T-cell (primary cell): ENCODE data around the gene FYN. TPM values are rescaled to one million over a fixed set of nuclear protein-coding genes. Genes with fewer than 3 reads are reported as not detected.
A peak's percentile ranks its signal among the peaks of the same experiment; 100 is the strongest.

ENCODE experiments used
- ATAC-seq, 4 experiments: fragments of 200-7000 bp in 3 of 4; fragments of 150-1000 bp in 1 of 4; cut with Tn5 transposase; replicated peaks in 1 of 4; 1 replicate in 3 of 4; 2 replicates in 1 of 4; pipeline ENCODE4 v1.10.0; 2021; ENCODE audit warnings: moderate library complexity in 3 of 4, mild to moderate bottlenecking in 2 of 4, moderate number of reproducible peaks in 1 of 4
- CTCF ChIA-PET, 2 donors: fragments of 300-600 bp; sonication (Branson Sonifier 250); formaldehyde crosslinking; loops; one replicate each; lab custom pipeline; 2022; ENCODE audit warnings: antibody characterized with exemption in 2 of 2; lab: Charles Lee
- POLR2A ChIA-PET, 2 donors: fragments of 300-600 bp; sonication (Branson Sonifier 250); formaldehyde crosslinking; loops; one replicate each; lab custom pipeline; 2022; ENCODE audit warnings: antibody characterized with exemption in 2 of 2; lab: Charles Lee
- DNase-seq, 35 experiments: peaks; one replicate each; pipeline versions ENCODE4 v3.0.0 to v3.0.0-alpha.2; 2013 to 2023
- H3K27ac ChIP-seq: one replicate; pipeline ENCODE4 v1.5.1; 2013; ENCODE audit warnings: low read length
- H3K27me3 ChIP-seq, 2 experiments: replicated peaks in 1 of 2; 1 replicate in 1 of 2; 2 replicates in 1 of 2; pipeline versions ENCODE4 v1.6.1 to v1.7.0; 2013; ENCODE audit warnings: low read length in 1 of 2, mixed read lengths in 1 of 2; ENCODE audit not compliant: control insufficient read depth in 2 of 2, insufficient read depth in 2 of 2; ENCODE audit errors: extremely low read depth in 1 of 2
- H3K36me3 ChIP-seq, 2 donors: 1 replicate in 1 of 2; 2 replicates in 1 of 2; pipeline versions ENCODE4 v1.6.1 to v1.7.0; 2013; ENCODE audit warnings: low read length in 1 of 2; ENCODE audit not compliant: control insufficient read depth in 2 of 2, insufficient read depth in 1 of 2; ENCODE audit errors: extremely low read depth in 1 of 2
- H3K4me1 ChIP-seq, 2 experiments: 1 replicate in 1 of 2; 2 replicates in 1 of 2; pipeline versions ENCODE4 v1.6.1 to v1.7.0; 2013; ENCODE audit warnings: low read length in 2 of 2, mixed read lengths in 1 of 2; ENCODE audit not compliant: insufficient read depth in 2 of 2, control insufficient read depth in 1 of 2; ENCODE audit errors: extremely low read depth in 1 of 2
- H3K4me3 ChIP-seq, 2 donors: 1 replicate in 1 of 2; 2 replicates in 1 of 2; pipeline versions ENCODE4 v1.5.1 to v1.7.0; 2013; ENCODE audit warnings: mild to moderate bottlenecking in 2 of 2, low read length in 1 of 2, moderate library complexity in 1 of 2; ENCODE audit not compliant: control insufficient read depth in 1 of 2; ENCODE audit errors: extremely low read depth in 1 of 2
- H3K9me3 ChIP-seq: 2 replicates; pipeline ENCODE4 v1.7.0; 2013
- H3K27ac Mint-ChIP-seq, 2 donors: one replicate each; pipeline ENCODE4 v1.8.0; 2020 to 2021; ENCODE audit warnings: mild to moderate bottlenecking in 2 of 2, mixed read lengths in 2 of 2
- H3K27me3 Mint-ChIP-seq, 2 donors: one replicate each; pipeline ENCODE4 v1.8.0; 2021 to 2022; ENCODE audit warnings: mixed read lengths in 2 of 2
- H3K36me3 Mint-ChIP-seq: one replicate; pipeline ENCODE4 v1.8.0; 2021; ENCODE audit warnings: mixed read lengths
- H3K4me1 Mint-ChIP-seq, 3 donors: one replicate each; pipeline ENCODE4 v1.8.0; 2020 to 2022; ENCODE audit warnings: mixed read lengths in 3 of 3, mild to moderate bottlenecking in 1 of 3
- H3K4me3 Mint-ChIP-seq, 3 donors: one replicate each; pipeline ENCODE4 v1.8.0; 2020 to 2022; ENCODE audit warnings: mild to moderate bottlenecking in 3 of 3, mixed read lengths in 3 of 3, moderate library complexity in 3 of 3
- H3K9me3 Mint-ChIP-seq, 3 donors: one replicate each; pipeline ENCODE4 v1.8.0; 2020 to 2022; ENCODE audit warnings: mixed read lengths in 3 of 3
- WGBS: methylation state at CpG from one replicate; pipeline ENCODE4 v1.1.5; 2013; ENCODE audit warnings: missing lambda C conversion rate; ENCODE audit not compliant: insufficient coverage; 5-methylcytosine and 5-hydroxymethylcytosine counted together
- total RNA-seq, 35 experiments: library from RNA in 6 of 35; stranded (reverse) in 6 of 35; fragments of 120-200 nt in 1 of 35; gene quantifications; one replicate each; pipeline versions ENCODE4 v1.2.1 to v1.2.4 and lab custom pipeline; 2013 to 2026

FYN gene
- total RNA-seq, 5 donors from 2014 or later (not counting 1 experiment from before 2014, with no cell fraction given): 466 to 573 (median 534) TPM

GRCh38 chr6:111689946-111690345 is 183.3 kb downstream of the FYN start:
- Histone ChIP-seq H3K27ac (no peak overlapping the region), H3K36me3 (peaks cover 10 to 92% of the 10 kb centered on the region in 2 donors), H3K4me1 (peaks cover 5 to 44% of the 10 kb centered on the region in 2 experiments), H3K4me3 (no peak overlapping the region), H3K9me3 (no peaks in the 10 kb centered on the region), H3K27me3 (no peaks in the 10 kb centered on the region)
- Mint-ChIP-seq H3K4me3 (no peak overlapping the region), H3K27me3 (no peaks in the 10 kb centered on the region), H3K27ac (peak overlapping the region in 1 of 2 donors; percentile 13), H3K36me3 (peaks cover 81% of the 10 kb centered on the region), H3K9me3 (no peaks in the 10 kb centered on the region), H3K4me1 (peaks cover 84 to 88% (median 86%) of the 10 kb centered on the region in 3 donors)
- CTCF ChIA-PET: no interaction called here
- WGBS: 95% methylated on average over 2 of the region's 2 CpGs
- POLR2A ChIA-PET: no interaction called here
- DNase-seq (no peak), ATAC-seq (no peak)

- peaks cover 85 to 89% (median 86%) of the 10 kb centered on the region in 3 donors for H3K4me1 Mint-ChIP-seq
- Histone ChIP-seq H3K9me3 (no peaks in the 10 kb centered on the region), H3K27ac (no peak overlapping the region), H3K27me3 (no peaks in the 10 kb centered on the region), H3K4me3 (no peak overlapping the region), H3K4me1 (peaks cover 6 to 46% of the 10 kb centered on the region in 2 experiments), H3K36me3 (peaks cover 10 to 93% of the 10 kb centered on the region in 2 donors)
- no peak for ATAC-seq
- H3K36me3 Mint-ChIP-seq: peaks cover 81% of the 10 kb centered on the region
- no peak for DNase-seq
- WGBS: no CpG with 5 or more reads among the region's 1 CpG
- no peaks in the 10 kb centered on the region for H3K27me3 Mint-ChIP-seq
- no peaks in the 10 kb centered on the region for H3K9me3 Mint-ChIP-seq
- POLR2A ChIA-PET: no interaction called here
- CTCF ChIA-PET: no interaction called here
- peak overlapping the region in 1 of 2 donors; percentile 1 for H3K27ac Mint-ChIP-seq
- H3K4me3 Mint-ChIP-seq: no peak overlapping the region
Measured at GRCh38 chr6:111689419-111689818, 183.8 kb downstream of the FYN start.

GRCh38 chr6:111688331-111688730 is 184.9 kb downstream of the FYN start:
- Mint-ChIP-seq H3K36me3 (peaks cover 81% of the 10 kb centered on the region), H3K4me1 (peaks cover 85 to 89% (median 86%) of the 10 kb centered on the region in 3 donors), H3K9me3 (no peaks in the 10 kb centered on the region), H3K4me3 (no peak overlapping the region), H3K27ac (peak overlapping the region; percentile 12 to 76), H3K27me3 (no peaks in the 10 kb centered on the region)
- H3K36me3 ChIP-seq: peaks cover 10 to 88% of the 10 kb centered on the region in 2 donors
- ATAC-seq: no peak
- no peaks in the 10 kb centered on the region for H3K27me3 ChIP-seq
- ChIA-PET POLR2A (no interaction called here), CTCF (no interaction called here)
- no peak for DNase-seq
- WGBS: 100% methylated on average over 2 of the region's 7 CpGs
- no peaks in the 10 kb centered on the region for H3K9me3 ChIP-seq
- no peak overlapping the region for H3K27ac ChIP-seq
- H3K4me3 ChIP-seq: no peak overlapping the region
- peaks cover 14 to 45% of the 10 kb centered on the region in 2 experiments for H3K4me1 ChIP-seq

- Histone ChIP-seq H3K4me3 (no peak overlapping the region), H3K36me3 (peaks cover 8 to 88% of the 10 kb centered on the region in 2 donors), H3K27me3 (no peaks in the 10 kb centered on the region), H3K27ac (no peak overlapping the region), H3K4me1 (peaks cover 9 to 44% of the 10 kb centered on the region in 2 experiments), H3K9me3 (no peaks in the 10 kb centered on the region)
- POLR2A ChIA-PET: interaction anchor here (0.5 to 0.7 kb wide), 3 partner anchors 37 to 209 kb away, joined by 3 read pairs; no protein-coding TSS in a partner anchor
- Mint-ChIP-seq H3K27me3 (no peaks in the 10 kb centered on the region), H3K27ac (peak overlapping the region; percentile 34 to 76), H3K36me3 (peaks cover 77% of the 10 kb centered on the region), H3K9me3 (no peaks in the 10 kb centered on the region), H3K4me1 (peaks cover 85 to 89% (median 85%) of the 10 kb centered on the region in 3 donors), H3K4me3 (no peak overlapping the region)
- ATAC-seq: no peak
- CTCF ChIA-PET: interaction anchor here in 1 of 2 donors (0.6 kb wide), 1 partner anchor 200 kb away, joined by 3 read pairs; no protein-coding TSS in a partner anchor
- peak in 1 of 35 experiments; percentile 44 for DNase-seq
Measured at GRCh38 chr6:111687652-111688051, 185.6 kb downstream of the FYN start.

GRCh38 chr6:111686932-111687266 is 186.4 kb downstream of the FYN start:
- DNase-seq (no peak), ATAC-seq (no peak)
- POLR2A ChIA-PET: no interaction called here
- Mint-ChIP-seq H3K36me3 (peaks cover 78% of the 10 kb centered on the region), H3K4me3 (no peak overlapping the region), H3K27ac (peak overlapping the region in 1 of 2 donors; percentile 84), H3K9me3 (no peaks in the 10 kb centered on the region), H3K4me1 (peaks cover 85 to 91% (median 87%) of the 10 kb centered on the region in 3 donors), H3K27me3 (no peaks in the 10 kb centered on the region)
- Histone ChIP-seq H3K9me3 (no peaks in the 10 kb centered on the region), H3K36me3 (peaks cover 6 to 88% of the 10 kb centered on the region in 2 donors), H3K27ac (no peak overlapping the region), H3K27me3 (no peaks in the 10 kb centered on the region), H3K4me1 (peaks cover 9 to 42% of the 10 kb centered on the region in 2 experiments), H3K4me3 (no peak overlapping the region)
- CTCF ChIA-PET: no interaction called here
- 80% methylated on average over 1 of the region's 3 CpGs for WGBS

- WGBS: 90% methylated on average over 17 of the region's 19 CpGs
- CTCF ChIA-PET: no interaction called here
- no peak for DNase-seq
- peaks cover 6 to 88% of the 10 kb centered on the region in 2 donors for H3K36me3 ChIP-seq
- no peaks in the 10 kb centered on the region for H3K27me3 ChIP-seq
- H3K4me1 ChIP-seq: peaks cover 9 to 45% of the 10 kb centered on the region in 2 experiments
- H3K4me3 ChIP-seq: no peak overlapping the region
- no peaks in the 10 kb centered on the region for H3K9me3 Mint-ChIP-seq
- no peak overlapping the region for H3K27ac ChIP-seq
- no peaks in the 10 kb centered on the region for H3K27me3 Mint-ChIP-seq
- peaks cover 76% of the 10 kb centered on the region for H3K36me3 Mint-ChIP-seq
- no peak for ATAC-seq
- H3K4me1 Mint-ChIP-seq: peaks cover 87 to 90% (median 88%) of the 10 kb centered on the region in 3 donors
- H3K27ac Mint-ChIP-seq: peak overlapping the region; percentile 73 to 84
- no peak overlapping the region for H3K4me3 Mint-ChIP-seq
- POLR2A ChIA-PET: no interaction called here
- H3K9me3 ChIP-seq: no peaks in the 10 kb centered on the region
Measured at GRCh38 chr6:111686249-111686931, 186.9 kb downstream of the FYN start.
